Measurements from ENCODE around the gene PPP2R2B. TPM values are rescaled to one million over a fixed set of nuclear protein-coding genes. Genes with fewer than 3 reads are reported as not detected.

The PPP2R2B gene
- total and polyA plus RNA-seq, 4 donors = 0.15 to 1.2 (median 0.55) TPM

DNA sequence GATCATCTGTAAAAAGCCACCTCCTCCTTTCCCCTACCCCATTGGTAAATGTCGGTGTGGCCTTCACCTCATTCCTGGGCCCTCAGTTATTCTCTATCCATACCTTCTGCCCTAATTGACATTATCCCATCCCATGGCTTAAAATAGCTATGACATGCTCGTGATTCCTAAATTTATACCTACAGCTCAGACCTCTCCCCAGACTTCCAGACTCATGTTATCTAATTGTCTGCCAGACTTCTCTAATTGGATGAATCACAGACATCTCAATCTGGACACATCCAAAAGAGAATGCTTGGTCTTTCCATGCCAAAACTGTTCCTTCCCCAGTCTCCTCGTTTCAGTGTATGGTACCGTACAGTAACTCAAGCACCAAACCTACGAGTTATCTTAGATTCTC, 249.6 kb downstream of the PPP2R2B start:
- Histone ChIP-seq H3K4me1 (ENCODE audit: control insufficient read depth in 5 of 5, insufficient read depth in 5 of 5, low read length in 5 of 5) (no peaks in the 10 kb centered on the region), H3K36me3 (ENCODE audit: control insufficient read depth in 4 of 4, insufficient read depth in 4 of 4, low read length in 4 of 4) (no peaks in the 10 kb centered on the region), H3K27ac (ENCODE audit: low read depth in 1 of 2, low read length in 1 of 2) (no peak overlapping the region), H3K27me3 (ENCODE audit: control insufficient read depth in 3 of 3, insufficient read depth in 3 of 3, low read length in 2 of 3) (no peaks in the 10 kb centered on the region), H3K9me3 (ENCODE audit: control insufficient read depth in 4 of 4, insufficient read depth in 3 of 4, low read length in 3 of 4) (peaks cover 0 to 9% (median 0%) of the 10 kb centered on the region in 4 donors), H3K4me3 (no peak overlapping the region), H3K9ac (ENCODE audit: insufficient read depth in 1 of 2, low read length in 2 of 2) (no peak overlapping the region)
- 86 to 91% methylated on average over 5 of the region's 5 CpGs for WGBS, 2 donors
- DNase-seq (no peak), ATAC-seq (ENCODE audit: insufficient read depth, low FRiP score) (no peak)
- no peak for TF ChIP-seq CTCF (IDR thresholded peaks at IDR 0.05; ENCODE audit: control extremely low read depth, extremely low read depth)

GRCh38 chr5:146626936-146627335, 251.6 kb downstream of the PPP2R2B start:
- H3K9me3 ChIP-seq (ENCODE audit: control insufficient read depth in 4 of 4, insufficient read depth in 3 of 4, low read length in 3 of 4) = peaks cover 0 to 5% (median 0%) of the 10 kb centered on the region in 4 donors
- H3K27ac ChIP-seq (ENCODE audit: low read depth in 1 of 2, low read length in 1 of 2) = no peak overlapping the region
- no peaks in the 10 kb centered on the region for H3K4me1 ChIP-seq (ENCODE audit: control insufficient read depth in 5 of 5, insufficient read depth in 5 of 5, low read length in 5 of 5)
- H3K9ac ChIP-seq (ENCODE audit: insufficient read depth in 1 of 2, low read length in 2 of 2) = no peak overlapping the region
- DNase-seq (no peak), ATAC-seq (ENCODE audit: insufficient read depth, low FRiP score) (no peak)
- H3K27me3 ChIP-seq (ENCODE audit: control insufficient read depth in 3 of 3, insufficient read depth in 3 of 3, low read length in 2 of 3) = no peaks in the 10 kb centered on the region
- no peak for TF ChIP-seq CTCF (IDR thresholded peaks at IDR 0.05; ENCODE audit: control extremely low read depth, extremely low read depth)
- 77 to 82% methylated on average over 1 of the region's 1 CpG for WGBS, 2 donors
- H3K4me3 ChIP-seq = no peak overlapping the region
- no peaks in the 10 kb centered on the region for H3K36me3 ChIP-seq (ENCODE audit: control insufficient read depth in 4 of 4, insufficient read depth in 4 of 4, low read length in 4 of 4)

GRCh38 chr5:146624179-146624578, 254.4 kb downstream of the PPP2R2B start:
- no peak for TF ChIP-seq CTCF (IDR thresholded peaks at IDR 0.05; ENCODE audit: control extremely low read depth, extremely low read depth)
- DNase-seq = peak in 1 of 3 donors; percentile 31
- Histone ChIP-seq H3K27ac (ENCODE audit: low read depth in 1 of 2, low read length in 1 of 2) (no peak overlapping the region), H3K27me3 (ENCODE audit: control insufficient read depth in 3 of 3, insufficient read depth in 3 of 3, low read length in 2 of 3) (peaks cover 0 to 2% (median 0%) of the 10 kb centered on the region in 3 donors), H3K36me3 (ENCODE audit: control insufficient read depth in 4 of 4, insufficient read depth in 4 of 4, low read length in 4 of 4) (no peaks in the 10 kb centered on the region), H3K9me3 (ENCODE audit: control insufficient read depth in 4 of 4, insufficient read depth in 3 of 4, low read length in 3 of 4) (peaks cover 0 to 5% (median 0%) of the 10 kb centered on the region in 4 donors), H3K4me3 (no peak overlapping the region), H3K9ac (ENCODE audit: insufficient read depth in 1 of 2, low read length in 2 of 2) (no peak overlapping the region), H3K4me1 (ENCODE audit: control insufficient read depth in 5 of 5, insufficient read depth in 5 of 5, low read length in 5 of 5) (no peaks in the 10 kb centered on the region)
- 63 to 75% methylated on average over 2 of the region's 2 CpGs for WGBS, 2 donors
- ATAC-seq (ENCODE audit: insufficient read depth, low FRiP score) = no peak

DNA sequence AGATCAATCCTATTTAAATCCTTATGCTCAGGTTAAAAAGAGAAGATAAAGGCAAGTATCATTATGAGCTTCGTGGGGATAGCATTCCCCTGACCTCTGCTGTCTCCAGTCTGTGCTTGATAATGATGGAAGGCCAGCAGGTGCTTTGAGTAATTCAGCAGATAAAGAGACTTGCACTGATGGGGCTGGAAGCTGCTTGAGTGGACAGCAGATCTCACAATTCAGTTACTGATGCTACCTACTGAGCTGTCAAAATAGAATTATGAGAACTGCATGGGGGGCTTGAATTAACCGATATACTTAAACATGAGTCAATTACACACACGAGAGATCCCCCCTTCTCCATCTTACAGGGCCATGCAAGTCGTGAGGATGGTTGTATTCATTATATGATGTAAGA, 254.9 kb downstream of the PPP2R2B start:
- no peaks in the 10 kb centered on the region for H3K36me3 ChIP-seq (ENCODE audit: control insufficient read depth in 4 of 4, insufficient read depth in 4 of 4, low read length in 4 of 4)
- H3K27me3 ChIP-seq (ENCODE audit: control insufficient read depth in 3 of 3, insufficient read depth in 3 of 3, low read length in 2 of 3) = peaks cover 0 to 2% (median 0%) of the 10 kb centered on the region in 3 donors
- no peak overlapping the region for H3K27ac ChIP-seq (ENCODE audit: low read depth in 1 of 2, low read length in 1 of 2)
- H3K4me1 ChIP-seq (ENCODE audit: control insufficient read depth in 5 of 5, insufficient read depth in 5 of 5, low read length in 5 of 5) = no peaks in the 10 kb centered on the region
- peaks cover 0 to 5% (median 0%) of the 10 kb centered on the region in 4 donors for H3K9me3 ChIP-seq (ENCODE audit: control insufficient read depth in 4 of 4, insufficient read depth in 3 of 4, low read length in 3 of 4)
- H3K4me3 ChIP-seq = no peak overlapping the region
- WGBS, 2 donors = 61 to 79% methylated on average over 4 of the region's 4 CpGs
- ATAC-seq (ENCODE audit: insufficient read depth, low FRiP score) = no peak
- H3K9ac ChIP-seq (ENCODE audit: insufficient read depth in 1 of 2, low read length in 2 of 2) = no peak overlapping the region
- DNase-seq = no peak
- no peak for TF ChIP-seq CTCF (IDR thresholded peaks at IDR 0.05; ENCODE audit: control extremely low read depth, extremely low read depth)

All from lung (tissue), 12 donors.